Karpas-422 (cell line): ENCODE measurements around the gene CFAP97D1. TPM values are rescaled to one million over a fixed set of nuclear protein-coding genes. Genes with fewer than 3 reads are reported as not detected.

ENCODE experiments used
- DNase-seq: peaks from one replicate; pipeline ENCODE4 v3.0.0-alpha.2; 2015
- H2AFZ ChIP-seq: fragments of 200-600 bp; sonication (generic); 2 replicates; pipeline ENCODE4 v1.6.1; 2014; ENCODE audit warnings: antibody characterized with exemption, low read length, mixed read lengths
- H3K27ac ChIP-seq: fragments of 200-600 bp; sonication (generic); 2 replicates; pipeline ENCODE4 v1.5.1; 2014; ENCODE audit warnings: mild to moderate bottlenecking, low read length, moderate library complexity
- H3K27me3 ChIP-seq: fragments of 200-600 bp; sonication (generic); 2 replicates; pipeline ENCODE4 v1.6.1; 2014; ENCODE audit warnings: low read length, mixed read lengths
- H3K36me3 ChIP-seq: fragments of 200-600 bp; sonication (generic); 2 replicates; pipeline ENCODE4 v1.6.1; 2014; ENCODE audit warnings: low read length, mixed read lengths; ENCODE audit not compliant: insufficient read depth
- H3K4me1 ChIP-seq: fragments of 200-600 bp; sonication (generic); 2 replicates; pipeline ENCODE4 v1.6.1; 2014; ENCODE audit warnings: mild to moderate bottlenecking, low read length, mixed read lengths
- H3K4me2 ChIP-seq: fragments of 200-600 bp; sonication (generic); 2 replicates; pipeline ENCODE4 v1.6.1; 2014; ENCODE audit warnings: low read length, low read depth, mild to moderate bottlenecking; ENCODE audit not compliant: poor library complexity, severe bottlenecking
- H3K4me3 ChIP-seq: fragments of 200-600 bp; sonication (generic); 2 replicates; pipeline ENCODE4 v1.5.1; 2014; ENCODE audit warnings: mild to moderate bottlenecking, antibody characterized with exemption, low read length, mixed read lengths
- H3K79me2 ChIP-seq: fragments of 200-600 bp; sonication (generic); 2 replicates; pipeline ENCODE4 v1.6.1; 2014; ENCODE audit warnings: mild to moderate bottlenecking, low read length, mixed read lengths
- H3K9ac ChIP-seq: fragments of 200-600 bp; sonication (generic); 2 replicates; pipeline ENCODE4 v1.6.0; 2014; ENCODE audit warnings: low read length
- H3K9me2 ChIP-seq: fragments of 200-600 bp; sonication (generic), shearing (Covaris generic); replicated peaks from 2 replicates; pipeline ENCODE4 v1.6.0; 2014; ENCODE audit warnings: mild to moderate bottlenecking, low read length, moderate library complexity; ENCODE audit not compliant: insufficient read depth
- H3K9me3 ChIP-seq: fragments of 300-700, 200-600 bp; sonication (generic); 2 replicates; pipeline ENCODE4 v1.6.1; 2014; ENCODE audit warnings: low read length, mixed read lengths
- H4K20me1 ChIP-seq: fragments of 200-600 bp; sonication (generic); 2 replicates; pipeline ENCODE4 v1.6.1; 2014; ENCODE audit warnings: mild to moderate bottlenecking, antibody characterized with exemption, low read length, low read depth; ENCODE audit not compliant: insufficient read depth
- total RNA-seq: library from RNA; depleted of rRNA; stranded (reverse); fragments of >200 nt; shearing (Covaris generic); gene quantifications from 2 replicates; pipeline ENCODE4 v1.2.3, GENCODE V29; 2014; ENCODE audit warnings: low replicate concordance

CFAP97D1 gene
- total RNA-seq, 1 experiment from 2014 or later, result 1.1 TPM

DNA sequence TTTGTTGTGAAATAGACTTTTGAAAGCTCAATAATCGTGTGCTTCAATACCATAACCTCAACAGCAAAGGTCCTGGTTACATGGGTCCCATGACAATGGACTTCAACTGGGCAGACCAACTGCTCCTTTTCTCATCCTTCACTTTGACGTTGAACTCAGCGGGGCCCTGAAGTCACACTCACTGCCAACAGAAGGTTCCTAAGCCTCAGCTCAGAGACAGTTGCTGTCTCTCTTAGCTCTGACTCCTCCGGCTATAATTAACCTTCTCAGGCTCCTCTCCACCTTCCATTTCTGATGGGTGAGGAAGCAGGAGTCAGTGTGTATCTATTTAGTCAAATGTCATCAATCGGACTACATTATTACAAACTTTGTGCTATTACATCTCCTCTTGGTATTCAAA is 28.9 kb downstream of the CFAP97D1 start:
- Histone ChIP-seq H3K9me2 (no peaks in the 10 kb centered on the region), H3K9ac (no peak overlapping the region), H3K79me2 (no peaks in the 10 kb centered on the region), H4K20me1 (no peaks in the 10 kb centered on the region), H3K27me3 (no peaks in the 10 kb centered on the region), H3K36me3 (no peaks in the 10 kb centered on the region), H3K4me1 (no peaks in the 10 kb centered on the region), H2AFZ (no peak overlapping the region), H3K4me3 (no peak overlapping the region), H3K27ac (no peak overlapping the region), H3K4me2 (no peak overlapping the region), H3K9me3 (no peaks in the 10 kb centered on the region)
- no peak for DNase-seq

DNA sequence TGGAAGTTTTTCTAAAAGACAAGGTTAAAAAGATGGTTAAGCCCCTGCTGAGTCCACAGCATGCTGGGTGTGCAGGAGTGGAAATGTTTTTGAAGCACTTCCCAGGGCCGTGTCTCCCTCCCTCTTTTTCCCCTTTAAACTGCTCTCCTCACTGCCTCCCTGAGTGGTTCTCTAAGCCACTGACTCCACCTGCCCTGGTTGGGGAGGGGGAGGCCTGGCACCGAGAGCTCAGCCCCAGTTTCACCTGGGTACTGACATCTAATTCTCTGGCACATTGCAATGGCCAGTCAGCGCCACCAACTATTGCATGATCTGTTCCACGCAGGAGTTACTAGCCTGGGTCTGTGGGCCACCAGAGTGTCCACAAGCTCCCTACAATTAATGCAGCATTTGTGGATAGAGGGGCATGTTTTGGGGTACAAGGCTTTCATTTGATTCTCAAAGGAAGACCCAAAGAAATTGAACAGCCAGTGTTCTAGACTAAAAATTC is 30.0 kb downstream of the CFAP97D1 start:
- no peaks in the 10 kb centered on the region for H3K36me3 ChIP-seq
- no peaks in the 10 kb centered on the region for H3K9me2 ChIP-seq
- H3K27ac ChIP-seq, result no peak overlapping the region
- H3K9me3 ChIP-seq, result no peaks in the 10 kb centered on the region
- H3K9ac ChIP-seq, result no peak overlapping the region
- no peaks in the 10 kb centered on the region for H3K79me2 ChIP-seq
- H2AFZ ChIP-seq, result no peak overlapping the region
- H3K4me3 ChIP-seq, result no peak overlapping the region
- H4K20me1 ChIP-seq, result no peaks in the 10 kb centered on the region
- H3K4me1 ChIP-seq, result no peaks in the 10 kb centered on the region
- no peak for DNase-seq
- H3K27me3 ChIP-seq, result no peaks in the 10 kb centered on the region
- H3K4me2 ChIP-seq, result no peak overlapping the region

DNA sequence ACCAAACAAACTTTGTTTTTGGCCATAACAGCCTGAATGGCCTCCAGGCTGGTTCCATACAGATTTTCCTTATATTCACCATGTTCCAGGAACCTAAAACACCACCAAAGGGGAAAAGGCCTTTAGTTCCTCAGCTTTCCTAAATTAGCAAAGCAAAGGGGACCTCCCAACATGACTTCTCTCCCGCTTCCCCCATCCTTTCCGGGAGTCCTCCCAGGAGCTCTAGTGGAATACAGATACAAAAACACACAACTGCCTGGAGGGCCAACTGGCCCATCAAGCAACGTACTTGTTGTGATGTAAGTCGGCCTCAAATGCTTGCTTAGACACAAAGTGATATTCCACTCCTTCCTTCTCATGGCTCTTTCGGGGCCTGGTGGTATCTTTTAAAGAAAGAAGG is 30.6 kb downstream of the CFAP97D1 start:
- Histone ChIP-seq H3K4me1 (no peaks in the 10 kb centered on the region), H3K4me2 (no peak overlapping the region), H3K27me3 (no peaks in the 10 kb centered on the region), H2AFZ (no peak overlapping the region), H3K9ac (no peak overlapping the region), H3K36me3 (no peaks in the 10 kb centered on the region), H3K9me2 (no peaks in the 10 kb centered on the region), H3K4me3 (no peak overlapping the region), H3K9me3 (no peaks in the 10 kb centered on the region), H3K79me2 (no peaks in the 10 kb centered on the region), H3K27ac (no peak overlapping the region), H4K20me1 (no peaks in the 10 kb centered on the region)
- no peak for DNase-seq

DNA sequence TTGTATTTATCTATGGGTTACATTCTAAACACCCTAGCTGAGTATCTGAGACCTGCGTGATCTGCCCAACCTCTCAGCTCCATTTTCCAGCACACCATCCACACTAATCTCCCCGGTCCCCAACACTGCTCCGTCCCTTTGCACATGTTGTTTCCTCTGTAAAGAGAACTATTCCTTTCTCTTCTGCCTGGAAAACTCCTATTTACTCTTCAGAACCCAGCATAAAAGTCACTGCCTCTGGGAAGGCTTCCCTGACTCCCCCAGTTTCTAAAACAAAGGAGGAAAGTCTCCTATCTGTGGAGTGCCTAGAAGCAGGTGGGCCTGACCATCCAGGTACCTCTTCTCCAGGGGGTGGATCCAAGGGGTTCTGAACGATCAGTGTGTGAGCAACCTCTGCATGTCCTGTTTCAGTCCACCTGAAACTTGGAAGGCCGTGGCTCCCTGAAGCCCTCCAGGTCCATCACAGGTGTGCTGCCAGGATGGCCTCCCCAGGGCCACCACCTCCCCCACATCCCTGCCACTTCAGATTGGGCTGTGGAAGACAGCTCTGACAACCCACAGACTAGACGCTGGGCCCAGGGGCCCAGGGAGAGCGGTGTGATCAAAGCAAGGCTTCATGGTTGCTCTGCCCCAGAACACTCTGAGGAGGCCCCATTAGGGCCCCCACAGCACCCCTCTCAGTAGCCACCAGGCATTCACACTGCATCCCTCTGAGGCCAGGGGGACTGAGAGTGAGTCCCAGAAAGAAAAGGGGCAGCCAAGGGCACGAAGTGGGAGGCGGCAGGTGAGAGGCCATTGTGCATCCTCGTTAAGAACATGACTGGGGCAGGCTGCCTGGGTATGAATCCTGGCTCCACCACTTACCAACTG is 32.4 kb downstream of the CFAP97D1 start:
- Histone ChIP-seq H4K20me1 (no peaks in the 10 kb centered on the region), H3K4me2 (no peak overlapping the region), H3K27me3 (no peaks in the 10 kb centered on the region), H3K4me3 (no peak overlapping the region), H3K9me3 (no peaks in the 10 kb centered on the region), H3K4me1 (no peaks in the 10 kb centered on the region), H3K79me2 (no peaks in the 10 kb centered on the region), H3K9ac (no peak overlapping the region), H2AFZ (no peak overlapping the region), H3K27ac (no peak overlapping the region), H3K9me2 (no peaks in the 10 kb centered on the region), H3K36me3 (no peaks in the 10 kb centered on the region)
- DNase-seq, result no peak

DNA sequence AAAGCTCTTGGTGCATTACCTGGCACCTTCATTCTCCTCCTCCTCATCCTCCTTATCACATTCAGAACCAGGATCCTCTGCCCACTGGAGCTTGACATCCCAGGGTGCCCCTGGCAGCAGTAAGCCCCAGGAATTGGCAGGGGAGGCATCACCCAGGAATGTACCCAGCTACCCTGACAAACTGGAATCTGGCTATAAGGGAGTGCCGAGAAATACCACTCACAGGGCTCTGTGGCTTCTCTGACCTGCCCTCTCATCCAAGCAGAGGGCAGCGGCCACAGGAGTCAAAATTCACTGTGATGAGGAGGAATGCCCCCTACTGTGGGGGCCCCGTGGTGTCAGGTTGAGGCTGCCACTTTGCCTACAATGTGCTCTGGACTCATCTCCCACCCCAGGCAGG is 33.2 kb downstream of the CFAP97D1 start:
- Histone ChIP-seq H3K9me2 (no peaks in the 10 kb centered on the region), H3K9me3 (no peaks in the 10 kb centered on the region), H2AFZ (no peak overlapping the region), H3K9ac (no peak overlapping the region), H4K20me1 (no peaks in the 10 kb centered on the region), H3K4me1 (no peaks in the 10 kb centered on the region), H3K27me3 (no peaks in the 10 kb centered on the region), H3K4me2 (no peak overlapping the region), H3K27ac (no peak overlapping the region), H3K79me2 (no peaks in the 10 kb centered on the region), H3K36me3 (no peaks in the 10 kb centered on the region), H3K4me3 (no peak overlapping the region)
- DNase-seq, result no peak

DNA sequence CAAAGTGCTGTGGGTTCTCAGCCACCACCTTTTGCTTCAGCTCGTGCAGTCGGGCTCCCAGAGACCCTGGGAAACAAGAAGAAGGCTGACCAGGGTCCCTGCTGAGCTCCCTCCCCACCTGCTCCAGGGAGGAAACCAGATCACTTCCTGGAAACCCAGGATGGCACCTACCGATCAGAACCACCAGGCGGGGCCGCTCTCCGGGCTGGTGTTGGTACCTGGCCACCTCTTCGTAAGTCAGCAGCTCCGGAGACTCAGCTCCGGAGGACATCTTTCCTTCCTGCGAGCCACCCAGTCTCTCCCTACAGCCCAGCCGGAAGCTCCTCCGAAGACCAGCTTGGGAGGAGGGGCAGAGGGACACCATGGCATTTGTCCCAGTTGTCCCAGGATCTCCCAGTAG is 33.8 kb downstream of the CFAP97D1 start:
- H3K79me2 ChIP-seq, result no peaks in the 10 kb centered on the region
- no peak overlapping the region for H2AFZ ChIP-seq
- H3K4me2 ChIP-seq, result no peak overlapping the region

DNA sequence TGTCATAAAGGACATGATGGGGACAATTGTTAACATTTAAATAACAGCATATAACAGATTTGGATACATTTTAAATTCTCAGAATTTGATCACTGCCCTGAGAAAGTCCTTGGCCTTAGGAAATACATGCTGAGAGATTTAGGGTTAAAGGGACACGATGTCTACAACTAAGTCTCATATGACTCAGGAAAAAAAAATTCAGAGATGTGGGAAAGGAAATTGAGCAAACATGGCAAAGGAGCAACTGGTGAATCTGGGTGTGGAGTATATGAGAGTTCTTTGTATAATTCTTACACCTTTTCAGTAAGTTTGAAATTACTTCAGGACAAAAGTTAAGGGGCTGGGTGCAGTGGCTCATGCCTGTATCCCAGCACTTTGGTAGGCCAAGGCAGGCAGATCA is 34.5 kb downstream of the CFAP97D1 start:
- no peak overlapping the region for H2AFZ ChIP-seq
- no peaks in the 10 kb centered on the region for H3K9me3 ChIP-seq
- no peaks in the 10 kb centered on the region for H3K9me2 ChIP-seq
- no peaks in the 10 kb centered on the region for H3K79me2 ChIP-seq
- no peak overlapping the region for H3K4me2 ChIP-seq
- no peaks in the 10 kb centered on the region for H3K36me3 ChIP-seq
- H3K9ac ChIP-seq, result no peak overlapping the region
- no peak overlapping the region for H3K4me3 ChIP-seq
- no peak for DNase-seq
- no peaks in the 10 kb centered on the region for H4K20me1 ChIP-seq
- H3K4me1 ChIP-seq, result no peaks in the 10 kb centered on the region
- H3K27ac ChIP-seq, result no peak overlapping the region
- no peaks in the 10 kb centered on the region for H3K27me3 ChIP-seq

More for the DNA sequence above, 33.8 kb downstream of the CFAP97D1 start:
- H3K9me2 ChIP-seq, result no peaks in the 10 kb centered on the region
- DNase-seq, result no peak
- H3K4me1 ChIP-seq, result no peaks in the 10 kb centered on the region
- H3K9ac ChIP-seq, result no peak overlapping the region
- H3K27ac ChIP-seq, result no peak overlapping the region
- no peaks in the 10 kb centered on the region for H3K27me3 ChIP-seq
- no peaks in the 10 kb centered on the region for H4K20me1 ChIP-seq
- H3K36me3 ChIP-seq, result no peaks in the 10 kb centered on the region
- H3K4me3 ChIP-seq, result no peak overlapping the region
- no peaks in the 10 kb centered on the region for H3K9me3 ChIP-seq

DNA sequence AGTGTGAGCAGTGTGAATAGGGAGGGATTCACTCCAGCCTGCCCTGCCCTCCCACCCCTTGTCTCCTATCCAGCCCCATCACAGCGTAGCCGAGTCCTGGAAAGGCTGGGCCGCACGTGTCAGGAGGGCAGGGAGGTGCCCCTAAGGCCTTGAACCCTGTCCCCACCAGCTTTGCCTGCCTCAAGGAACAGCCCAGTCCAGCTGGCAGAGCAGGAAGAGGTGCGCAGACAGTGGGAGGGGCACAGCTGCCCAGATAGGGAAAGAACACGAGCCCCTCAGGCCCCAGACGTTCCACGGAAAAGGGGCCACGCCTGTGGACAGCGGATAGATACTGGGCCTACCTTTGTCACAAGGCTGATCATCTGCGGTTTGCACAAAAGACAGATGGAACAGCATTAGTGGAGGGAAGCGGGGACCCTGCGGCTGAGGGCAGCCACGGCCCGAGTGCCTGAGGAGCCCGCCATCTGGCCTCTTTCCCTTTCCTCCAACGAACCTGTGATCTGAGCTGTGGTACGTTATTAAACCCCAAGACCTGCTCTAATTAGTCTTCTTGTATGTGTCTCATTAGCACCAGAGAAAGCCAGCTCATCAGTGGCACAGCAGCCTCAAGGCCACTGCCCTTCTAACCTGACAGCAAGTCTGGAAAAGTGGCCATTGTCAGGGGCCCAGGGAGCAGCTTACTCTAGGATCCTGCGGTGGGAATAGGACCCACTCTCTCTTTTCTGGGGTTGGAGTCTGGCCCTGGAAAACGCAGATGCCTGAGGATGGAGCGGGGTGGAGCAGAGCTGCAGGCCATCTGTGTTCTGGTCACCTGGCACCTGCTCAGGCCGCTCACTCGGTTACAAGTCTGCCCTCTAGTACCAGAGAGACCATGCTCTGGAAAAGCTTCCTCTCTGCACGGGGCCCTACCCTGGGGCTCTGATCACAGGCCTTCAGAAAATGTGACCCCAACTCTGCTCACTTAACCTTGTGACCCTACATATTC is 36.4 kb downstream of the CFAP97D1 start:
- H3K36me3 ChIP-seq, result no peaks in the 10 kb centered on the region
- no peak overlapping the region for H3K27ac ChIP-seq
- no peaks in the 10 kb centered on the region for H3K9me3 ChIP-seq
- H3K9ac ChIP-seq, result no peak overlapping the region
- H3K4me3 ChIP-seq, result no peak overlapping the region
- no peaks in the 10 kb centered on the region for H4K20me1 ChIP-seq
- H2AFZ ChIP-seq, result no peak overlapping the region
- DNase-seq, result no peak
- no peaks in the 10 kb centered on the region for H3K4me1 ChIP-seq
- H3K4me2 ChIP-seq, result no peak overlapping the region
- no peaks in the 10 kb centered on the region for H3K9me2 ChIP-seq
- no peaks in the 10 kb centered on the region for H3K79me2 ChIP-seq
- no peaks in the 10 kb centered on the region for H3K27me3 ChIP-seq
